ENCODE data around the gene KCNH4. TPM values are rescaled to one million over a fixed set of nuclear protein-coding genes. Genes with fewer than 3 reads are reported as not detected.

Gene KCNH4
- total and polyA plus RNA-seq, 2 of the 13 experiments (the other 11 are each of a cell fraction or from before 2014, with no cell fraction given) = 0.01 to 0.09 TPM

GRCh38 chr17:42120770-42121769, 59.9 kb downstream of the KCNH4 start, which contains the start of gene KAT2A (continued):
- TF ChIP-seq, protein P1, sequence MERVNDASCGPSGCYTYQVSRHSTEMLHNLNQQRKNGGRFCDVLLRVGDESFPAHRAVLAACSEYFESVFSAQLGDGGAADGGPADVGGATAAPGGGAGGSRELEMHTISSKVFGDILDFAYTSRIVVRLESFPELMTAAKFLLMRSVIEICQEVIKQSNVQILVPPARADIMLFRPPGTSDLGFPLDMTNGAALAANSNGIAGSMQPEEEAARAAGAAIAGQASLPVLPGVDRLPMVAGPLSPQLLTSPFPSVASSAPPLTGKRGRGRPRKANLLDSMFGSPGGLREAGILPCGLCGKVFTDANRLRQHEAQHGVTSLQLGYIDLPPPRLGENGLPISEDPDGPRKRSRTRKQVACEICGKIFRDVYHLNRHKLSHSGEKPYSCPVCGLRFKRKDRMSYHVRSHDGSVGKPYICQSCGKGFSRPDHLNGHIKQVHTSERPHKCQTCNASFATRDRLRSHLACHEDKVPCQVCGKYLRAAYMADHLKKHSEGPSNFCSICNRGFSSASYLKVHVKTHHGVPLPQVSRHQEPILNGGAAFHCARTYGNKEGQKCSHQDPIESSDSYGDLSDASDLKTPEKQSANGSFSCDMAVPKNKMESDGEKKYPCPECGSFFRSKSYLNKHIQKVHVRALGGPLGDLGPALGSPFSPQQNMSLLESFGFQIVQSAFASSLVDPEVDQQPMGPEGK (CRISPR knock-in tag; IDR thresholded peaks at IDR 0.05) = peak; percentile 33
- no peak for TF ChIP-seq WIZ (CRISPR knock-in tag; IDR thresholded peaks at IDR 0.05)
- TF ChIP-seq ZBTB8A (CRISPR knock-in tag; IDR thresholded peaks at IDR 0.05; ENCODE audit: borderline replicate concordance, low read depth) = peak; percentile 13; the same call in 1 of the 2 replicates
- no peak for TF ChIP-seq TBL1XR1 (IDR thresholded peaks at IDR 0.05; ENCODE audit: borderline replicate concordance, low read length, partially characterized antibody)
- TF ChIP-seq NFYB (CRISPR knock-in tag; IDR thresholded peaks at IDR 0.05) = 0 out of 2 replicates have a peak, but pooled peaks have one; percentile 5
- TF ChIP-seq YEATS2 (CRISPR knock-in tag; IDR thresholded peaks at IDR 0.05; ENCODE audit: borderline replicate concordance) = peak; percentile 66; the same call in 1 of the 2 replicates
- no peak for TF ChIP-seq ZNF775 (CRISPR knock-in tag; IDR thresholded peaks at IDR 0.05; ENCODE audit: borderline replicate concordance)
- TF ChIP-seq ZKSCAN5 (CRISPR knock-in tag; IDR thresholded peaks at IDR 0.05) = 0 out of 2 replicates have a peak, but pooled peaks have one; percentile 24
- no peak for TF ChIP-seq MAZ (IDR thresholded peaks at IDR 0.05; ENCODE audit: borderline replicate concordance, low read depth, low read length)
- TF ChIP-seq MAZ (CRISPR knock-in tag; IDR thresholded peaks at IDR 0.05; ENCODE audit: low read depth) = peak; percentile 88
- TF ChIP-seq GATAD1 (CRISPR knock-in tag; IDR thresholded peaks at IDR 0.05) = peak; percentile 78
- peak; percentile 70; the same call in 1 of the 2 replicates for TF ChIP-seq NFKB2 (CRISPR knock-in tag; IDR thresholded peaks at IDR 0.05; ENCODE audit: borderline replicate concordance)
- peak; percentile 76 to 95 for TF ChIP-seq POLR2A (IDR thresholded peaks at IDR 0.05; ENCODE audit: insufficient read depth in 1 of 2, low read depth in 2 of 2, low read length in 2 of 2)
- peak; percentile 90 for TF ChIP-seq YY1 (IDR thresholded peaks at IDR 0.05; ENCODE audit: insufficient read depth, insufficient replicate concordance, low read depth, low read length)
- peak; percentile 41; the same call in 1 of the 2 replicates for TF ChIP-seq AHR (CRISPR knock-in tag; IDR thresholded peaks at IDR 0.05)
- no peak for TF ChIP-seq MAFK (conservative IDR thresholded peaks at IDR 0.05 in 1 of 2, IDR thresholded peaks at IDR 0.05 in 1 of 2; ENCODE audit: low read length in 2 of 2)
- TF ChIP-seq KDM4B (CRISPR knock-in tag; IDR thresholded peaks at IDR 0.05) = 0 out of 2 replicates have a peak, but pooled peaks have one; percentile 48
- no peak for TF ChIP-seq JARID2 (CRISPR knock-in tag; IDR thresholded peaks at IDR 0.05; ENCODE audit: insufficient replicate concordance)
- TF ChIP-seq MEF2D (CRISPR knock-in tag; IDR thresholded peaks at IDR 0.05) = peak; percentile 52; the same call in 1 of the 2 replicates
- peak; percentile 42; the same call in 1 of the 2 replicates for TF ChIP-seq ELF1 (CRISPR knock-in tag; IDR thresholded peaks at IDR 0.05)
- TF ChIP-seq TP53 (CRISPR knock-in tag; conservative IDR thresholded peaks at IDR 0.05) = no peak
- TF ChIP-seq GABPA (IDR thresholded peaks at IDR 0.05; ENCODE audit: low read depth, low read length) = peak; percentile 40
- TF ChIP-seq GABPA (CRISPR knock-in tag; IDR thresholded peaks at IDR 0.05; ENCODE audit: low read depth) = peak; percentile 65
- TF ChIP-seq ZNF225 (CRISPR knock-in tag; IDR thresholded peaks at IDR 0.05) = 0 out of 2 replicates have a peak, but pooled peaks have one; percentile 32
- TF ChIP-seq ZNF557 (CRISPR knock-in tag; IDR thresholded peaks at IDR 0.05) = no peak

Data from HepG2 (cell line).